ENCODE data around the gene FLVCR1. TPM values are rescaled to one million over a fixed set of nuclear protein-coding genes. Genes with fewer than 3 reads are reported as not detected.

The FLVCR1 gene
- total RNA-seq, 1 donor, result 5.4 TPM

- no peak overlapping the region for H3K27ac ChIP-seq (ENCODE audit: low read depth, low read length)
- no peaks in the 10 kb centered on the region for H3K9me3 ChIP-seq (ENCODE audit: low read depth, low read length)
- no peaks in the 10 kb centered on the region for H4K20me1 ChIP-seq (ENCODE audit: insufficient read depth, low read length)
- DNase-seq (ENCODE audit: insufficient read length, low spot score, missing footprints), result no peak
- H3K27me3 ChIP-seq (ENCODE audit: insufficient read depth, low read length), result no peaks in the 10 kb centered on the region
- H3K4me3 ChIP-seq (ENCODE audit: insufficient read depth, low read length), result no peak overlapping the region
- H3K36me3 ChIP-seq (ENCODE audit: insufficient read depth, low read length), result peaks cover 20% of the 10 kb centered on the region
- TF ChIP-seq CTCF (IDR thresholded peaks at IDR 0.05; ENCODE audit: extremely low read depth, low read depth, low read length), result no peak
- H3K4me1 ChIP-seq (ENCODE audit: insufficient read depth, low read length), result no peaks in the 10 kb centered on the region
- H3K79me2 ChIP-seq (ENCODE audit: insufficient read depth, low read length), result no peaks in the 10 kb centered on the region
- no peak overlapping the region for H3K4me2 ChIP-seq (ENCODE audit: insufficient read depth, low read length)
- no peak overlapping the region for H2AFZ ChIP-seq (ENCODE audit: low read length)
These were observed 26.5 kb downstream of the FLVCR1 start for GRCh38 chr1:212884592-212884991.

GRCh38 chr1:212892108-212892507 is 34.0 kb downstream of the FLVCR1 start:
- Histone ChIP-seq H3K36me3 (ENCODE audit: insufficient read depth, low read length) (peaks cover 33% of the 10 kb centered on the region), H3K27ac (ENCODE audit: low read depth, low read length) (no peak overlapping the region), H2AFZ (ENCODE audit: low read length) (no peak overlapping the region), H3K4me1 (ENCODE audit: insufficient read depth, low read length) (no peaks in the 10 kb centered on the region), H3K4me3 (ENCODE audit: insufficient read depth, low read length) (no peak overlapping the region), H3K27me3 (ENCODE audit: insufficient read depth, low read length) (no peaks in the 10 kb centered on the region), H3K9me3 (ENCODE audit: low read depth, low read length) (no peaks in the 10 kb centered on the region), H3K4me2 (ENCODE audit: insufficient read depth, low read length) (no peak overlapping the region), H4K20me1 (ENCODE audit: insufficient read depth, low read length) (no peaks in the 10 kb centered on the region), H3K79me2 (ENCODE audit: insufficient read depth, low read length) (no peaks in the 10 kb centered on the region)
- DNase-seq (ENCODE audit: insufficient read length, low spot score, missing footprints), result no peak
- TF ChIP-seq CTCF (IDR thresholded peaks at IDR 0.05; ENCODE audit: extremely low read depth, low read depth, low read length), result no peak

GRCh38 chr1:212899845-212900244 is 41.8 kb downstream of the FLVCR1 start:
- no peak for DNase-seq (ENCODE audit: insufficient read length, low spot score, missing footprints)
- H3K4me1 ChIP-seq (ENCODE audit: insufficient read depth, low read length), result no peaks in the 10 kb centered on the region
- H3K4me3 ChIP-seq (ENCODE audit: insufficient read depth, low read length), result no peak overlapping the region
- H3K36me3 ChIP-seq (ENCODE audit: insufficient read depth, low read length), result peaks cover 19% of the 10 kb centered on the region
- H3K4me2 ChIP-seq (ENCODE audit: insufficient read depth, low read length), result no peak overlapping the region
- H3K27ac ChIP-seq (ENCODE audit: low read depth, low read length), result no peak overlapping the region
- H3K9me3 ChIP-seq (ENCODE audit: low read depth, low read length), result no peaks in the 10 kb centered on the region
- H4K20me1 ChIP-seq (ENCODE audit: insufficient read depth, low read length), result no peaks in the 10 kb centered on the region
- H2AFZ ChIP-seq (ENCODE audit: low read length), result no peak overlapping the region
- H3K79me2 ChIP-seq (ENCODE audit: insufficient read depth, low read length), result no peaks in the 10 kb centered on the region
- no peak for TF ChIP-seq CTCF (IDR thresholded peaks at IDR 0.05; ENCODE audit: extremely low read depth, low read depth, low read length)
- H3K27me3 ChIP-seq (ENCODE audit: insufficient read depth, low read length), result no peaks in the 10 kb centered on the region

- DNase-seq (ENCODE audit: insufficient read length, low spot score, missing footprints), result no peak
- Histone ChIP-seq H3K9me3 (ENCODE audit: low read depth, low read length) (no peaks in the 10 kb centered on the region), H2AFZ (ENCODE audit: low read length) (no peak overlapping the region), H3K27ac (ENCODE audit: low read depth, low read length) (no peak overlapping the region), H3K27me3 (ENCODE audit: insufficient read depth, low read length) (no peaks in the 10 kb centered on the region), H3K36me3 (ENCODE audit: insufficient read depth, low read length) (peaks cover 8% of the 10 kb centered on the region), H3K4me1 (ENCODE audit: insufficient read depth, low read length) (no peaks in the 10 kb centered on the region), H3K4me2 (ENCODE audit: insufficient read depth, low read length) (no peak overlapping the region), H3K79me2 (ENCODE audit: insufficient read depth, low read length) (no peaks in the 10 kb centered on the region), H4K20me1 (ENCODE audit: insufficient read depth, low read length) (no peaks in the 10 kb centered on the region), H3K4me3 (ENCODE audit: insufficient read depth, low read length) (no peak overlapping the region)
- no peak for TF ChIP-seq CTCF (IDR thresholded peaks at IDR 0.05; ENCODE audit: extremely low read depth, low read depth, low read length)
These were observed 43.2 kb downstream of the FLVCR1 start for GRCh38 chr1:212901290-212901689.

Data from osteoblast (primary cell).